ENCODE measurements around the gene SCART1. TPM values are rescaled to one million over a fixed set of nuclear protein-coding genes. Genes with fewer than 3 reads are reported as not detected.

The SCART1 gene
- 0.36 TPM for total RNA-seq (ENCODE audit: unreplicated experiment)
- long read RNA-seq, partial matches to known transcripts: 0 of 1 reads
- long read RNA-seq, other reads (novel, unspliced or antisense): 1 of 1 reads

DNA sequence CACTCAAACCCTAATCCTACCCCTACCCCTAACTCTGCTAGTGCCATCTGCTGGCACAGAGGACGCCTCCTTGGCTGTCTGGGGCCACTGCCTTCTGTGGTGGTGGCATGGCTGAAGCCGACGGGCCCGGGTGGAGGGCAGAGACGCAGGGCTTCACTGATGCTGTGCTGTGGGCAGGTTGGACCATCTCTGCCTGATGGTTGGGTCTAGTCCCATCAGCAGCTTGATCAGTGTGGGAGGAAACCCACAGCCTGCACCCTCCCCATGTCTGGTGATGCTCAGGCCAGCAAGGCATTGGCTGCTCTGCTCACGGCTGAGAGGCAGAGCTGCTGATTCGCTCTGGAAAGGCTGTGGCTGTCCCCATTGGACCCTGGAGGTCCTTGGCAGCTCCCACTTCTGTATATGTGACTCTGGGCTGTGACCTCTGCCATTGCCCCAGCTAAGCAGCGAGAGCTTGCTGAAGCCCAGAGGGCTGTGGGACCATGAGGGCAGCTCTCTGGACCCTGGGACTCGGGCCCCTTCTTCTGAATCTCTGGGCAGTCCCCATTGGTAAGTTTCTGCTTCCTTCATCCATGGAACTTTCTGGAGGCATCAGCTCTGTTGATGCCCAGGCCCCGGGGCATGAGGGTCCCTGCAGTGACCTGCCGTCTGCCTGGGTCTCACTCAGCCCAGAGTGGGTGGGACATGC, at the start of gene SCART1:
TSS of gene SCART1 (plus strand) at position 430 of the 688 bp plus-strand sequence. CDS start at position 483, 53 bp downstream.
- no peak within 1 kb of the TSS for H3K4me3 Mint-ChIP-seq (ENCODE audit: unreplicated experiment)
- H3K9me3 Mint-ChIP-seq (ENCODE audit: unreplicated experiment): no peaks in the 10 kb centered on the region
- H3K36me3 Mint-ChIP-seq (ENCODE audit: low read depth, unreplicated experiment): no peaks in the 10 kb centered on the region
- TF ChIP-seq, protein P1, sequence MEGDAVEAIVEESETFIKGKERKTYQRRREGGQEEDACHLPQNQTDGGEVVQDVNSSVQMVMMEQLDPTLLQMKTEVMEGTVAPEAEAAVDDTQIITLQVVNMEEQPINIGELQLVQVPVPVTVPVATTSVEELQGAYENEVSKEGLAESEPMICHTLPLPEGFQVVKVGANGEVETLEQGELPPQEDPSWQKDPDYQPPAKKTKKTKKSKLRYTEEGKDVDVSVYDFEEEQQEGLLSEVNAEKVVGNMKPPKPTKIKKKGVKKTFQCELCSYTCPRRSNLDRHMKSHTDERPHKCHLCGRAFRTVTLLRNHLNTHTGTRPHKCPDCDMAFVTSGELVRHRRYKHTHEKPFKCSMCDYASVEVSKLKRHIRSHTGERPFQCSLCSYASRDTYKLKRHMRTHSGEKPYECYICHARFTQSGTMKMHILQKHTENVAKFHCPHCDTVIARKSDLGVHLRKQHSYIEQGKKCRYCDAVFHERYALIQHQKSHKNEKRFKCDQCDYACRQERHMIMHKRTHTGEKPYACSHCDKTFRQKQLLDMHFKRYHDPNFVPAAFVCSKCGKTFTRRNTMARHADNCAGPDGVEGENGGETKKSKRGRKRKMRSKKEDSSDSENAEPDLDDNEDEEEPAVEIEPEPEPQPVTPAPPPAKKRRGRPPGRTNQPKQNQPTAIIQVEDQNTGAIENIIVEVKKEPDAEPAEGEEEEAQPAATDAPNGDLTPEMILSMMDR (IDR thresholded peaks at IDR 0.05; ENCODE audit: unreplicated experiment): no peak
- H3K27me3 Mint-ChIP-seq (ENCODE audit: unreplicated experiment): peaks cover 8% of the 10 kb centered on the region
- no peaks in the 10 kb centered on the region for H3K4me1 Mint-ChIP-seq (ENCODE audit: unreplicated experiment)
- H3K27ac Mint-ChIP-seq (ENCODE audit: unreplicated experiment): no peak within 1 kb of the TSS
- no peak for DNase-seq (ENCODE audit: low spot score)

GRCh38 chr10:133405272-133405671, 48.5 kb upstream of the SCART1 start:
- Mint-ChIP-seq H3K36me3 (ENCODE audit: low read depth, unreplicated experiment) (peaks cover 56% of the 10 kb centered on the region), H3K4me3 (ENCODE audit: unreplicated experiment) (no peak overlapping the region), H3K27ac (ENCODE audit: unreplicated experiment) (no peak overlapping the region), H3K9me3 (ENCODE audit: unreplicated experiment) (no peaks in the 10 kb centered on the region), H3K27me3 (ENCODE audit: unreplicated experiment) (peaks cover 1% of the 10 kb centered on the region), H3K4me1 (ENCODE audit: unreplicated experiment) (peaks cover 11% of the 10 kb centered on the region)
- TF ChIP-seq, protein P1 (IDR thresholded peaks at IDR 0.05; ENCODE audit: unreplicated experiment): no peak
- no peak for DNase-seq (ENCODE audit: low spot score)

GRCh38 chr10:133405844-133406527, 47.8 kb upstream of the SCART1 start:
- TF ChIP-seq, protein P1 (IDR thresholded peaks at IDR 0.05; ENCODE audit: unreplicated experiment): no peak
- H3K4me3 Mint-ChIP-seq (ENCODE audit: unreplicated experiment): no peak overlapping the region
- peaks cover 9% of the 10 kb centered on the region for H3K4me1 Mint-ChIP-seq (ENCODE audit: unreplicated experiment)
- no peak for DNase-seq (ENCODE audit: low spot score)
- no peak overlapping the region for H3K27ac Mint-ChIP-seq (ENCODE audit: unreplicated experiment)
- H3K27me3 Mint-ChIP-seq (ENCODE audit: unreplicated experiment): peaks cover 2% of the 10 kb centered on the region
- H3K9me3 Mint-ChIP-seq (ENCODE audit: unreplicated experiment): peaks cover 2% of the 10 kb centered on the region
- H3K36me3 Mint-ChIP-seq (ENCODE audit: low read depth, unreplicated experiment): peaks cover 58% of the 10 kb centered on the region

- H3K9me3 Mint-ChIP-seq (ENCODE audit: unreplicated experiment): peaks cover 21% of the 10 kb centered on the region
- peaks cover 78% of the 10 kb centered on the region for H3K36me3 Mint-ChIP-seq (ENCODE audit: low read depth, unreplicated experiment)
Observed at GRCh38 chr10:133411523-133412380, 42.0 kb upstream of the SCART1 start.

More at GRCh38 chr10:133411523-133412380, 42.0 kb upstream of the SCART1 start:
- TF ChIP-seq, protein P1 (IDR thresholded peaks at IDR 0.05; ENCODE audit: unreplicated experiment): no peak
- peak overlapping the region; percentile 53 for H3K4me3 Mint-ChIP-seq (ENCODE audit: unreplicated experiment)
- DNase-seq (ENCODE audit: low spot score): no peak
- H3K4me1 Mint-ChIP-seq (ENCODE audit: unreplicated experiment): no peaks in the 10 kb centered on the region
- H3K27ac Mint-ChIP-seq (ENCODE audit: unreplicated experiment): no peak overlapping the region
- H3K27me3 Mint-ChIP-seq (ENCODE audit: unreplicated experiment): peaks cover 4% of the 10 kb centered on the region
